HG03378 (cell line): ENCODE measurements around the gene FAM53B.
A peak's percentile ranks its signal among the peaks of the same experiment; 100 is the strongest.
"Not testable (repeated sequence)": the region's sequence is repeated elsewhere in the genome, so short reads cannot be mapped to it uniquely, and the experiment has no call there.

ENCODE experiments used
- ATAC-seq: cut with Tn5 transposase; IDR thresholded peaks from one replicate; pipeline ENCODE4 v1.9.1; 2021; ENCODE audit warnings: mild to moderate bottlenecking, moderate library complexity; ENCODE audit not compliant: unreplicated experiment

FAM53B gene

GRCh38 chr10:124618470-124619073, 125.6 kb downstream of the FAM53B start:
- no peak for ATAC-seq

DNA sequence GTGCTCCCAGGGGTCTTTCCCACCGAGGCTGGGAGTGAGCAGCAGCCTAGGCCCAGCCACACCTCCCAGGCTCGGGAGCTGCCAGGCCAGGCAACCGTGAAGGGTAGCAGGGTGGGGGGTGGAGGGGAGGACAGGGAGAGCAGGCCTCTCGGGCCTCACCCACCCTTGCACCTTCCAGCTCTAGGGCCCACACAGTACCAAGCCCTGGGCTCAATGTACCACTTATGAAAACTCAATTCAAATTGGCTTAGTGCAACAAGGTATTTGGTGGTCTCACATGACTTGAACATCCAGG, 127.4 kb downstream of the FAM53B start:
- no peak for ATAC-seq

- ATAC-seq, result no peak
These were observed 127.9 kb downstream of the FAM53B start for GRCh38 chr10:124616040-124616835.

GRCh38 chr10:124615259-124615658, 128.9 kb downstream of the FAM53B start:
- no peak for ATAC-seq

DNA sequence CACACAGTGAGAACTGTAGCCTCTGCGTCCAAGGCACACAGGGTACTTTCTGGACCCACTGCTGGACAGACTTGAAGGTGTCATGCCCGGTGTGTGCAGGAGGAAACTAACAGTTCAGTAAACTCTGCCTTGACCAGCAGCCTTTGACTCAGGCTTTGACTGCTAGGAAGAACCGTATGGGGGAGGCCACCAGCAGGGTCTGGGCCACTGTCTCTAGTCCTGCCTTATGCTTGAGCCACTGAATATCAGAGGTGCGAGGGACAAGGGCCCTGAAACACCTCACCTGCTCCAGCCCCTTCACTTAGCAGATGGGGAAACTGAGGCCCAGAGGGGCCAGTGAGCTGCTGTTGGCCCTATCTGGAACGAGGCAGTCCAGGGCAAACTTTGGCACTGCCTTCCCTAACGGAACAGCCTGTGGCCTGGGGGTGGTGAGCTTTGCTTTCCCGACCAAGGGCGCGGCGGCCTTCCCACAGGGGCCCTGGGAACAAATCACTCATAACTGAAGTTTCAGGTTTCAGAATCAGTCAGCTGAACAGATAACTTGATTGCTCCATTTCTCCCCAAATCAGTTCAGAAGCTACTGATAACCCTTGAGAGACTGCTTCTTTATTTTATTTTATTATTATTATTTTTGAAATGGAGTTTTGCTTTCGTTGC, 130.0 kb downstream of the FAM53B start:
- peak; percentile 63 for ATAC-seq

GRCh38 chr10:124612611-124613498, 131.3 kb downstream of the FAM53B start:
- ATAC-seq, result no peak

- ATAC-seq, result no peak
These were observed 132.4 kb downstream of the FAM53B start for GRCh38 chr10:124611738-124612137.

DNA sequence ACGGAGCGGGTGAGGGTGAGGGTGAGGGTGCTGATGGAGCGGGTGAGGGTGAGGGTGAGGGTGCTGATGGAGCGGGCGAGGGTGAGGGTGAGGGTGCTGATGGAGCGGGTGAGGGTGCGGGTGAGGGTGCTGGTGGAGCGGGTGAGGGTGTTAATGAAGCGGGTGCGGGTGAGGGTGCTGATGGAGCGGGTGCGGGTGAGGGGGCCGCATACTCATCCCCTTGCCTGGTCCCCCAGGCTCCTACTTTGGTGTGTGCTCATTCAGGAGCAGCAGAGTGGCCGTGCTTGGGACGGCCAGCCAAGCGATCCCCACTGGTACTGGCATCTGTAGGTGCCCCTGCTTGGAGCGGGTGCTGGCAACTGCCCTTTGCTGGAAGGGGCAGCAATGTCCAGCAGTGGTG, 133.3 kb downstream of the FAM53B start:
- not testable (repeated sequence) for ATAC-seq

DNA sequence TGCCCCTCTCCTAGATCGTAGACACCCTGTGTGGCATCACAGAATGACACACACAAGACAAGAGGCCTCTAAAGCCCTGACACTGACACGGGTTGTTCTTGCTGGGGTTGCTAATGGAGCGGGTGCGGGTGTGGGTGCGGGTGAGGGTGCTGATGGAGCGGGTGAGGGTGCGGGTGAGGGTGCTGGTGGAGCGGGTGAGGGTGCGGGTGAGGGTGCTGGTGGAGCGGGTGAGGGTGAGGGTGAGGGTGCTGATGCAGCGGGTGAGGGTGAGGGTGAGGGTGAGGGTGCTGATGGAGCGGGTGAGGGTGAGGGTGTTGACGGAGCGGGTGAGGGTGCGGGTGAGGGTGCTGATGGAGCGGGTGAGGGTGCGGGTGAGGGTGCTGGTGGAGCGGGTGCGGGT, 134.0 kb downstream of the FAM53B start:
- not testable (repeated sequence) for ATAC-seq

DNA sequence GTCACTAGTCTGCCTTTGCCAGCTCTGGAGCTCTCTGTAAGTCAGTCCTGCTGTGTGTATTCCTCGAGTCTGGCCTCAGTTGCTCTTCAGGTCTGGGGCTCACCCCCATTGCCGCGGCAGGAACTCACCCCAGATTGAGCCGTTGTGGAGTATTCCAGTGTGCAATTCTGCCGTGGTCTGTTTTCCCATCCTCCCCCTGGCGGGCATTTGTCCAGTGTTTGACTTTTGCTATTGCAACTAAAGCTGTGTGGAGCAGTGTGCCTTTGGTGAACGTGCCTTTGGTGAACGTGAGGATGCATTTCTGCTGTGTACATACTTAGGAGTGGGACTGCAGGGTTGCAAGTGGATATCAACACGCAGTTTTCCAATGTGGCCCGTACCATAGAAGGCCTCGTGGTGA, 134.5 kb downstream of the FAM53B start:
- no peak for ATAC-seq

DNA sequence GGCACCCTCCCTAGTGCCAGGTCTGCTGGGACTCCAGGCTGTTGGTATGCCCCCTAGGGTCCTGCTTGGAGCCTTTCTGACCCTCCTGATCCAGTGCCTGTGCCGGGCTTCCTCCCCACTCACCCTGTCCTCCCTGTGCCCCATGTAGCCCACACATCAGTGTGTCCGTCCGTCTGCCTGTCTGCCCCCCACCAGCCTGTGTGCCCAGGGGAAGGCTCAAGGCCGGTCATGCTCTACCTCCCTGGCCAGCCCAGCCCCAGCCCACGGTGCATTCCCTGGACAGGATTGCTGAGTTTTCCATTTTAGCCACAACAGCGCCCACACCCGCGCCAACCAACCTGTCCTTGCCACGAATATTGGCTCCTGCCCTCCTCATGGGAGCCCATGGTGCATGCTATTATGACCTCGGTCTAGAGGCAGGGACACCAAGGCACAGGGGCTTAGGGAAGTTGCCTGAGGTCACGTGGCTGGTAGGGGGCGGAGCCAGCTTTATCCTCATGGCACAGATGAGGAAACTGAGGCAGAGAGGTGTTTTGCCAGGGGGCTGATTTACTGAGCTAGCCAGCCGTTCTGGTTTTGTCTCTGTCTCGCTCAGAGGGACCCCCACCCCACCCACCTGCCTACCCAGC, 136.0 kb downstream of the FAM53B start:
- ATAC-seq, result no peak

DNA sequence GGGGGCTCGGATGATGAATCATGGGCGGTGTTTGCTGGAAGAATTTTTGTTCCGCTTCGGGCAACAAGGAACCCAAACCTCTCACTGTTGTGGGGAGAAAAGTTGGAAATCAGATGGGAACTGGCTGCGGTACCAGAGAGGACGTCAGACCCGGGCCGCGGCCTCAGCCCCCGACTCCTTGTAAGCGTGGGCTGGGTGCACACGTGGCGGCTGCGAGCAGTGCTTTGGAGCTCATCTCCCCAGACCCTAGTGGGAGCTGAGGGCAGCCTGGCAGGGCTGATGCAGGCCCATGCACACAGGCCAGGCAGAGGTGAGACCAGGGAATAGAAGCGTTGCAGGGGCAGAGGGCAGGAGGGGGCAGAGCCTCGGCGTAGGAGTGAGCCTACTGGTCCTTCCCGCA, 136.5 kb downstream of the FAM53B start:
- ATAC-seq, result no peak

GRCh38 chr10:124606822-124607221, 137.4 kb downstream of the FAM53B start:
- ATAC-seq, result no peak

- ATAC-seq, result no peak
These were observed 138.0 kb downstream of the FAM53B start for GRCh38 chr10:124605856-124606812.

GRCh38 chr10:124605481-124605855, 138.7 kb downstream of the FAM53B start:
- no peak for ATAC-seq

DNA sequence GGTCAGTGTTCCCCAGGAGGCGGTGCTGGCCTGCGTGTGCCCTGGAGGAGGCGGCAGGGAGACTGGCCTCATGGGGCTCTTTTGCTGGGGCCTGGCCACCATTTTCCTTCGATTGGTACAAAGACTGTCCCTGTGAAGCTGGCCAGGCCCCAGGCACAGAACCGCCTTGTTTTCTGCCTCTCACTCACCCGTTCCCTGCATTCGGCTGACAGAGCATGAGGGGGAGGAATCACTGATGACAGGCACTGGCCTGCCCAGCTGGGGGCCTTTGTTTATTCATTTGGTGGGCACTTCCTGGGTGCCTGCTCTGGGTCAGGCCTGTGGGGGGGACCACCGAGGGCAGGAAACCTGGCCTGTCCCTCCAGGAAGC, 139.2 kb downstream of the FAM53B start:
- no peak for ATAC-seq

DNA sequence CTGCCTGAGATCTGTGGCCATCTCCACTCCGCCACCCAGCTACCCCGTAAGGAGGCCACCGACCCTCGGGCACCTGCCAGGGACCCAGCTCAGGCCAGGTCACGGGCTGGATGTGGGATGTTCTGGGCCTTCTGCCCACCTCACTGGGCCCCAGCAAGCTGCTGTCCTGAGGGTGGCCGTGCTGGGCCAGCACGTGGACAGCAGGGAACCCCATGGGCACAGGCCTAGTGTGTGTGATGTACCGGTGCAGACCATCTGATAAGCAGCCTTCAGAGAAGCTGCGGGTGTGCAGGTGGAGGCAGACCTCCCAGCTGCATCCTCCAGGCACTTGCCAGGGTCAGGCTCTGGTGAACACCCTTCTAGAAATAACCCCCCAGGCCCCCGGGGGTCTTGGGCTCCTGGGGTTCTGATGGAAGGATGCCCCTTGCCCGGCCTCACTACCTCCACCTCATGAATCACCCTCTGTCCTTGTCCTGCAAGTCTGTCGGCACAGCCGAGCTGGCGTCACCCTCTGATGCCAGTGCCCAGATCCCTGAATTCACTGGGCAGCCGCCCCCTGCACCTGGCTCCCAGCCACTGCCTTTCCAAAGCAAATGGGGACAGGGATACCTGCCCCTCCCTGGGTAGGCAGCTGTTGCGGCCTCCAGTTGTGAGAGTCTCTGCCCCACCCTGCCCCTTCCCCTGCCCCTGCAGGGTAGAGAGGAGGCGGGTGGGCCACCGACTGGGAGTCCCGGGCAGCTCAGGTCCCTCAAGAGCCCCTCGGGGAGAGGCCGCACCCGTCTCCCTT, 139.8 kb downstream of the FAM53B start:
- no peak for ATAC-seq

GRCh38 chr10:124603376-124604213, 140.6 kb downstream of the FAM53B start:
- ATAC-seq, result no peak
